Neural cell (in vitro differentiated cells): Measurements from ENCODE around the gene TMEM151A.

Source experiments
- CTCF ChIP-seq: fragments of 450-650 bp; IDR thresholded peaks from 2 replicates; pipeline ENCODE4 v1.5.1; 2014; ENCODE audit warnings: antibody characterized with exemption, mild to moderate bottlenecking, moderate library complexity; ENCODE audit not compliant: poor library complexity, severe bottlenecking
- EZH2 ChIP-seq: fragments of 200-600, 300-800 bp; shearing (Covaris generic), sonication (generic); IDR thresholded peaks from 2 replicates; pipeline ENCODE4 v1.6.1; 2014; ENCODE audit warnings: antibody characterized with exemption, low read length, borderline replicate concordance, mild to moderate bottlenecking; ENCODE audit not compliant: insufficient read depth, poor library complexity, severe bottlenecking

- TF ChIP-seq CTCF (no peak), EZH2 (no peak)
These were observed 2.3 kb downstream of the TMEM151A start for GRCh38 chr11:66293777-66294625.
